ENCODE results near the gene VPS26A.
"Not testable (repeated sequence)": the region's sequence is repeated elsewhere in the genome, so short reads cannot be mapped to it uniquely, and the experiment has no call there.

VPS26A gene

GRCh38 chr10:69103784-69104183 is 20.2 kb upstream of the VPS26A start:
- no peak for DNase-seq

DNA sequence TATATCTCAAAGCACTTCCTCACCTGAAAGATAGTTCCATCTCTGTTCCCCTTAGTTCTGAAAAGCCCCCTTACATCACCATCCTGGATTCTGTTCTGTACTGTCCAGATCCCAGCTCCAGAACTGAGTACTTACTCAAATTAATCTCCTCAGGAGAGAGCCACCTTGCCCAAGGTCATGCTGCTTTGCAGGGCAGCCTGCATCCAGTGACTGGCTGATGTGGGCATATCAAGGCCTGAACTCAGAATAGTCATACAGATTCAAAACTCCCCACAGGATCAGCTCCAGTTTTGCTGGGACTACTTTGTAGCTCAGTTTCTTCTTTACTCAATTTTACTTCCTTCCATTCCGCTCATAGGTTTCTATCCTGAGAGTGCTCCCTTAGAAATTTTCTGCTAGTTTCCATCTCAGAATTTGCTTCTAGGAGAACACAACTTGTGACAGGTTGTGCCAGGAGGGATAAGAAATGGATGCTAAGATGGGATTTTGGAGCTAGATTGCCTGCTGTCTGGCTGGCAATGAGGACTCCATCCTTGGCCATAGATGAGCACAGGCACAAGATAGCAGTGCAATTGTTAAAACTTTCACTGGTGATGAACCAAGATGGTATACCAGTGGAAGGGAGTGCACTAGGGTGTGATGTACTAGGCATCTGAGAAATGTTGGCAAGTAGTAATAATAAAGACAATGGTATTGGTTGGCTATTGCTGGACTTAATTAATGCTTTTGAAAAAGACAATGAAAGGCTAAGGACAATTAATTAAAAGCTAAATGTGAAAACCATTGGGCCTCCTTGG is 18.8 kb upstream of the VPS26A start:
- DNase-seq: no peak

GRCh38 chr10:69107176-69107490 is 16.8 kb upstream of the VPS26A start:
- no peak for DNase-seq

DNA sequence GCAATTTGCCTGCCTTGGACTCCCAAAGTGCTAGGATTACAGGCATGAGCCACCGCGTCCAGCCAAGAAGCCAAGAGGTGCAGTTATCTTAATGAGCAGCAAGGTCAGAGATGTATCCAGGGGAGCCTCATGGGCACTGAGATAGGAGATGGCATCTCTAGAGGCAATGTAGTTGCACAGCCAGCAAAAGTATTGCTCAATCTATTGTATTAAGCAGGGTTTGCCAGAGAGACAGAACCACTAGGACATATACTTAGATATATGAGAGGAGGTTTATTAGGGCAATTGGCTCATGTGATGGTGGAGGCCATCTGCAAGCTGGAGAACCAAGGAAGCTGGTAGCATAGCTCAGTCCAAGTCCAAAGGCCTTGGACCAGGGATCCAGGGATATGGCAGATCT is 16.3 kb upstream of the VPS26A start:
- no peak for DNase-seq

- no peak for DNase-seq
These were observed 4.1 kb upstream of the VPS26A start for GRCh38 chr10:69119896-69120295.

DNA sequence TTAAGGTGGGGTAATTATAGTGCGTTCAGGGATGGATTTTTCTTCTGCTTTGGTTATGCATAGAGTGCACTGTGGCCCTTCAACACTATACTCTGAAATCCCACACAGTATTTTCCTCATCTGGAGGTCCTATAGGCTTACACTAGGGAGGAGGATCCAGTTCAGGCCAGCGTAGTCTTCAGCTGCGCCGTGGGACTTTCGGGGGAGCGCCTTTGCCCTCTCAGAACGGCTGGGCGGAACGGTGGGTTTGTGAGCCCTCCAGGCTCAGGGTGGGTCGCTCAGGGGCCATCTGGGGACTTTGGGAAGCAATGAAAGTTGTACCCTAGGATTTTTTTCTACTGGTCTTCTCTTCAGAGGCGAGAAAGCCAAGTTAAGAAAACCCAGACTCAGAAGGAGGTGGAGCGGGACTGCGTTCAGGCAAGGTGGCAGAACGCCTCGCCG is 652 bp upstream of the VPS26A start:
- no peak for DNase-seq

DNA sequence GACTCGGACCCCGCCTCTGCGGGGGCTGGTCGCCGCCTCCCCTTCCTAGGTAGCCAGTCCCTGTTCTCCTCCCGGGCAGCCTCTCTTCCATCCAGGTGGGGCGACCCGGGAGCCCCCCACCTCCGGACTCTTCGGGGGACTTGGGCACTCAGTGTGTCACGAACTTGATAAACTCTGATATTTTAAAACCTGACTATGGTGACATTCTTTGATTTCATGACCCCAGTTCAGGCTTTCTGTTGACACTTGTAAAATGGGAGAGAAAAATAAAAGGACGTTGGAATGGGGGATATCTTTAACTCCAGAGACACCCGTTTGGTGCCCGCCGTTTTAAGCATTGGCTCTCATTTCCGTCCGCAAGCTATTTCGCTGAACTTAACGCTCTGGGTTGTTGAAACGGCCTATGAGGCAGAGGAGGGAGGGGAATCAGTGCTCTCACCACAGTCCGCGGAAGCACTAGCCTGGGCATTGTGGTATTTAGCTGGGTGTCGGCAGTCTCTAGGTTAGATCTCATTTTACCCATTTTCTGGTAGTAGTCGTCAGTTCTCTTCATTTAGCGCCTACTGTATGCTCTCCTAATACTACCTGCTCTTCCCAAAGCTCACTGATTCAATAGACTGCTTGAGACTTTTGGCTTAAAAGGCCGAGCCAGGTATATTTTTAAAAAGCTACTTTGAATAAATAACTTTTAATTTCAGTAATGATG is 738 bp downstream of the VPS26A start:
- no peak for DNase-seq

DNA sequence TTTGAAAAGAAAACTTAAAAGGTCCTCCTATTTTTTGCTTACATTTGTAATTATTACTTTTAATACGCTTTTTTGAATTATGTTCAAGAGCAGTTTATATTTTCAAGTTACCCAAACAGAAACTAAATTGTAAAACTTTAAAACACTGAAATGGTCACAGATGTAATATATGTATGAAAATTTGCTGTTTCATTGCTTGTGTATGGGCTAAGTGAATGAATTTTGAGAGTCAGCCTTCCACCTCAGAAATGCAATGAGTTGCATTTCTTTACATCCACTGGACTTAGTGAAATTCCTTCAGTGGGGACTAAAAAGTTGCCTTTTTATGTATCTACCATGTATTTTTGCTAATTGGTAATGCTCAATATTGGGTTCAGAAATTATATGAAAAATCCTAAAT is 1.6 kb downstream of the VPS26A start:
- no peak for DNase-seq

- DNase-seq: no peak
These were observed 6.3 kb downstream of the VPS26A start for GRCh38 chr10:69130251-69130650.

- no peak for DNase-seq
These were observed 16.0 kb downstream of the VPS26A start for GRCh38 chr10:69139961-69140360.

GRCh38 chr10:69141304-69141703 is 17.3 kb downstream of the VPS26A start:
- no peak for DNase-seq

DNA sequence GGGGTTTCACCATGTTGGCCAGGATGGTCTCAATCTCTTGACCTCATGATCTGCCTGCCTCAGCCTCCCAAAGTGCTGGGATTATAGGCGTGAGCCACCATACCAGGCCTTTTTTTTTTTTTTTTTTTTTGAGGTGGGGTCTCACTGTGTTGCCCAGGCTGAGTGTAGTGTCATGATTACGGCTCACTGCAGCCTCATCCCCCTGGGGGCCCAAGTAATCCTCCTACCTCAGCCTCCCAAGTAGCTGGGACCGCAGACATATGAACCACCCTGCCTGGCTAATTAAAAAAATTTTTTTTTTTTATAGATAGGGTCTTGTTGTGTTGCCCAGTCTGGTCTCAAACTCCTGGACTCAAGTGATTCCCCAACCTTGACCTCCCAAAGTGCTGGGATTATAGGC is 18.1 kb downstream of the VPS26A start:
- DNase-seq: not testable (repeated sequence)

- DNase-seq: no peak
These were observed 19.0 kb downstream of the VPS26A start for GRCh38 chr10:69142983-69143382.

- no peak for DNase-seq
These were observed 21.4 kb downstream of the VPS26A start for GRCh38 chr10:69145329-69145728.

GRCh38 chr10:69145864-69146263 is 21.9 kb downstream of the VPS26A start:
- no peak for DNase-seq

DNA sequence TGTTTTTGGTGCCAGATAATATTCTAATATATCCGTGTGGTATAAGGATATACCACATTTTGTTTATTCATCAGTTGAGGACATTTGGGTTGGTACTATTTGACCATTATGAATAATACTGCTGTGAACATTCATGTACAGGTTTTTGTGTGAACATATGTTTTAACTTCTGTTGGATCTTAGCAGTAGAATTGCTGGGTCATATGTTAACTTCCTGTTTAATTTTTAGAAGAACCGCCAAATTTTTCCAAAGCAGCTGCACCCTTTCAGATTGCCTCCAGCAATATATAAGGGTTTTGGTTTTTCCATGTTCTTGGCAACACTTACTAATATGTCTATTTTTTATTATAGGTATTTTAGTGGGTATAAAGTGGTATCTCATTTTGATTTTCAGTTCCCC is 22.8 kb downstream of the VPS26A start:
- no peak for DNase-seq

DNA sequence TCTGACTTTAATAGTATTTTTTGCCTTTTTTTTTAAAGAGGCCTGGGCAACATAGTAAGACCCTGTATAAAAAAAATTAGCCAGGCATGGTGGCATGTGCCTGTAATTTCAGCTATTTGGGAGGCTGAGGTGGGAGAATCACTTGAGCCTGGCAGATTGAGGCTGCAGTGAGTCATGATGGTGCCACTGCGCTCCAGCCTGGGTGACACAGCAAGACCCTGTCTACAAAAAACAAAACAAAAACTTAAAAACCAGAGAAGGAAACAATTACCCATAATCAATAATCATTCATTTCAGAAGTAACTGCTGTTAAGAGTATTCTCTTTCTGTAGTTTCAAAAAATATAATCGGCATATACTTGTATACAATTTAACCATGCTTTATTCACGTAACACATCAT is 28.0 kb downstream of the VPS26A start:
- DNase-seq: no peak

GRCh38 chr10:69153227-69153626 is 29.2 kb downstream of the VPS26A start:
- DNase-seq: no peak

DNA sequence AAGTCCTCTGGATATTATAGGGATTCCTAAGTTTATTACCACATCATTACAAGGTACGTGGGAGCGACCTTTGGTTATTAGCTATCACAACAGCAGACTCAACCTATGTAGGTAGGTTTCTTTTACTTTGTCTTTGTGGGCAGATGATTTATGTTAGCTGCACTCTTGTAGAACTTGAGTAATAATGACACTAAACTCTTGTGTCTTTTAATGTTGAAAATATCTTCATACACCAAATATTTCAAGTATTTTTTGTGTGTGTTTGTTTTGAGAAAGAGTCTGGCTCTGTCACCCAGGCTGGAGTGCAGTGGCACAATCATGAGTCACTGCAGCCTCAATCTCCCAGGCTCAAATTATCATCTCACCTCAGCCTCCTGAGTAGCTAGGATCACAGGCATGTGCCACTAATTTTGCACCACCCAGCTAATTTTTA is 36.8 kb downstream of the VPS26A start:
- DNase-seq: no peak

DNA sequence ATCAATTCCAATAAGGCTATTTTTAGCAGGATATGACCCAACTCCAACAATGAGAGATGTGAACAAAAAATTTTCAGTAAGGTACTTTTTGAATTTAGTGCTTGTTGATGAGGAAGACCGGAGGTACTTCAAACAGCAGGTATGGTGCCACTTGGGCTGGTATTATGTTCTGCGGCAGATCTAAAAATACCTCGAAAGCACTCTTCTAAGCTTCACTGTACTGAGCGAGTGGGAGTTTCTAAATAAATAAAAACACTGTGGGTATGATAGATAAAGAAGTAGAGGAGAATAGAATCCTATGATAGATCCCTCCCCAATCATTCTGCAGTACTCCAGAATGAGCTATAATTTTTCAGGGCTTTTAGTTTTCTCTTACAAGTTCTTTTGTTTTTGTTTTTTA is 44.5 kb downstream of the VPS26A start:
- DNase-seq: no peak

GRCh38 chr10:69172241-69172982 is 48.4 kb downstream of the VPS26A start:
- DNase-seq: no peak

- DNase-seq: not testable (repeated sequence)
These were observed 51.3 kb downstream of the VPS26A start for GRCh38 chr10:69175326-69175725.

DNA sequence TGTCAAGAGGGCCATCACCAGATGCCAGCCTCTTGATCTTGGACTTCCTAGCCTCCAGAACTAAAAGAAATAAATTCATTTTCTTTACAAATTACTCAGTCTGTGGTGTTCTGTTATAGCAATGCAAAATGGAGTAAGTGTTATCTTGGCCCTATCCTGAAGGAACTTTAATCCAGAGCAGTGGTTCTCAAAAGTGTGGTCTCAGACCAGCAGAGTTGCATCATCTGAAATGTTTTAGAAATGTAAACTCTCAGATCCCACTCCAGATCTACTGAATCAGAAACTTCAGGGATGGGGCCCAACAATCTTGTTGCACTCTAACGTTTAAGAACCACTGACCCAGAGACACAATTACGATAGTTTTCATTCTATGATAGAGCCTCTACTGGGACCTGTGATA is 52.8 kb downstream of the VPS26A start:
- DNase-seq: no peak
